H9 (cell line): ENCODE results near the gene TMEM108. TPM values are rescaled to one million over a fixed set of nuclear protein-coding genes. Genes with fewer than 3 reads are reported as not detected.

Source experiments
- DNase-seq: peaks from one replicate; pipeline ENCODE4 v3.0.0-alpha.2; 2017
- H2AFZ ChIP-seq: one replicate; pipeline ENCODE4 v1.6.1; 2013; ENCODE audit warnings: mild to moderate bottlenecking, low read length, control low read depth, moderate library complexity
- H2AK5ac ChIP-seq: 2 replicates; pipeline ENCODE4 v1.6.1; 2013; ENCODE audit warnings: low read length, control low read depth, mixed read lengths; ENCODE audit not compliant: insufficient read length
- H2BK120ac ChIP-seq: one replicate; pipeline ENCODE4 v1.6.1; 2013; ENCODE audit warnings: low read depth, mild to moderate bottlenecking, low read length, control low read depth, inconsistent platforms; ENCODE audit not compliant: poor library complexity, severe bottlenecking
- H2BK12ac ChIP-seq: 2 replicates; pipeline ENCODE4 v1.6.1; 2013; ENCODE audit warnings: low read length, control low read depth, mixed read lengths, low read depth; ENCODE audit not compliant: insufficient read length
- H2BK15ac ChIP-seq: 2 replicates; pipeline ENCODE4 v1.6.1; 2013; ENCODE audit warnings: low read depth, low read length, control low read depth
- H2BK20ac ChIP-seq: one replicate; pipeline ENCODE4 v1.6.1; 2013; ENCODE audit warnings: low read depth, mild to moderate bottlenecking, low read length, control low read depth, inconsistent platforms; ENCODE audit not compliant: poor library complexity, severe bottlenecking
- H2BK5ac ChIP-seq: 2 replicates; pipeline ENCODE4 v1.6.1; 2013; ENCODE audit warnings: low read length, control low read depth, mixed read lengths; ENCODE audit not compliant: insufficient read length
- H3K14ac ChIP-seq: 2 replicates; pipeline ENCODE4 v1.6.1; 2013; ENCODE audit warnings: low read length, control low read depth; ENCODE audit not compliant: insufficient read depth
- H3K18ac ChIP-seq: 2 replicates; pipeline ENCODE4 v1.6.1; 2013; ENCODE audit warnings: low read depth, mild to moderate bottlenecking, mixed read lengths, low read length, control low read depth; ENCODE audit not compliant: insufficient read length
- H3K23ac ChIP-seq: 2 replicates; pipeline ENCODE4 v1.6.1; 2013; ENCODE audit warnings: low read length, control low read depth, mixed read lengths, low read depth; ENCODE audit not compliant: insufficient read length
- H3K23me2 ChIP-seq: 2 replicates; pipeline ENCODE4 v1.6.1; 2013; ENCODE audit warnings: low read depth, mild to moderate bottlenecking, mixed read lengths, low read length, control low read depth; ENCODE audit not compliant: insufficient read length, poor library complexity, severe bottlenecking
- H3K27ac ChIP-seq: 2 replicates; pipeline ENCODE4 v1.5.1; 2013; ENCODE audit warnings: low read length, control low read depth, mixed read lengths, low read depth; ENCODE audit not compliant: insufficient read length
- H3K27me3 ChIP-seq: 2 replicates; pipeline ENCODE4 v1.6.1; 2013; ENCODE audit warnings: low read length, control low read depth, inconsistent platforms; ENCODE audit not compliant: insufficient read depth
- H3K4ac ChIP-seq: 2 replicates; pipeline ENCODE4 v1.6.1; 2013; ENCODE audit warnings: low read depth, mild to moderate bottlenecking, control low read depth, inconsistent platforms, low read length, moderate library complexity
- H3K4me1 ChIP-seq: 2 replicates; pipeline ENCODE4 v1.6.1; 2013; ENCODE audit warnings: low read length, control low read depth, inconsistent platforms; ENCODE audit not compliant: insufficient read depth
- H3K4me2 ChIP-seq: 2 replicates; pipeline ENCODE4 v1.6.1; 2013; ENCODE audit warnings: low read length, control low read depth, mixed read lengths; ENCODE audit not compliant: insufficient read length, insufficient read depth
- H3K56ac ChIP-seq: 2 replicates; pipeline ENCODE4 v1.6.1; 2013; ENCODE audit warnings: low read depth, mild to moderate bottlenecking, mixed read lengths, low read length, control low read depth; ENCODE audit not compliant: insufficient read length
- H3K79me1 ChIP-seq: 2 replicates; pipeline ENCODE4 v1.6.1; 2013; ENCODE audit warnings: low read depth, mild to moderate bottlenecking, moderate library complexity, low read length, control low read depth, inconsistent platforms; ENCODE audit not compliant: insufficient read depth, poor library complexity, severe bottlenecking
- H3K79me2 ChIP-seq: 2 replicates; pipeline ENCODE4 v1.6.1; 2013; ENCODE audit warnings: low read length, control low read depth, inconsistent platforms; ENCODE audit not compliant: insufficient read depth
- H3K9ac ChIP-seq: 2 replicates; pipeline ENCODE4 v1.6.1; 2013; ENCODE audit warnings: low read length, control low read depth, mixed read lengths; ENCODE audit not compliant: insufficient read length; ENCODE audit errors: extremely low read depth
- H3K9me3 ChIP-seq: one replicate; pipeline ENCODE4 v1.6.1; 2013; ENCODE audit warnings: low read depth, low read length, inconsistent platforms; ENCODE audit not compliant: control insufficient read depth
- H3T11ph ChIP-seq: one replicate; pipeline ENCODE4 v1.6.1; 2013; ENCODE audit warnings: mild to moderate bottlenecking, low read length, control low read depth, inconsistent platforms
- H4K20me1 ChIP-seq: one replicate; pipeline ENCODE4 v1.6.1; 2013; ENCODE audit not compliant: control insufficient read depth, insufficient read length, insufficient read depth
- H4K5ac ChIP-seq: 2 replicates; pipeline ENCODE4 v1.6.1; 2013; ENCODE audit warnings: low read depth, mild to moderate bottlenecking, mixed read lengths, low read length, control low read depth; ENCODE audit not compliant: insufficient read length
- H4K8ac ChIP-seq: replicated peaks from 2 replicates; pipeline ENCODE4 v1.6.1; 2013; ENCODE audit warnings: low read length, control low read depth, mixed read lengths, low read depth; ENCODE audit not compliant: insufficient read length
- H4K91ac ChIP-seq: 2 replicates; pipeline ENCODE4 v1.6.1; 2013; ENCODE audit warnings: low read depth, mild to moderate bottlenecking, moderate library complexity, mixed read lengths, low read length, control low read depth; ENCODE audit not compliant: insufficient read length
- H3K27ac Mint-ChIP-seq, 3 experiments: 2 replicates in 2 of 3; 3 replicates in 1 of 3; pipeline ENCODE4 v1.8.0; 2020 to 2021; ENCODE audit warnings: mixed read lengths in 3 of 3, mild to moderate bottlenecking in 1 of 3, moderate library complexity in 1 of 3
- H3K27me3 Mint-ChIP-seq: 2 replicates; pipeline ENCODE4 v1.8.0; 2021; ENCODE audit warnings: low read depth, mild to moderate bottlenecking, moderate library complexity, mixed read lengths
- H3K36me3 Mint-ChIP-seq, 3 experiments: 2 replicates in 2 of 3; 3 replicates in 1 of 3; pipeline ENCODE4 v1.8.0; 2020 to 2021; ENCODE audit warnings: low read depth in 3 of 3, mixed read lengths in 3 of 3; ENCODE audit not compliant: insufficient read depth in 1 of 3
- H3K4me1 Mint-ChIP-seq, 2 experiments: 2 replicates each; pipeline ENCODE4 v1.8.0; 2020; ENCODE audit warnings: mixed read lengths in 2 of 2
- H3K4me3 Mint-ChIP-seq, 2 experiments: 2 replicates in 1 of 2; 3 replicates in 1 of 2; pipeline ENCODE4 v1.8.0; 2020 to 2021; ENCODE audit warnings: mild to moderate bottlenecking in 2 of 2, mixed read lengths in 2 of 2, moderate library complexity in 1 of 2
- H3K9me3 Mint-ChIP-seq, 2 experiments: 2 replicates in 1 of 2; 3 replicates in 1 of 2; pipeline ENCODE4 v1.8.0; 2020; ENCODE audit warnings: mild to moderate bottlenecking in 2 of 2, mixed read lengths in 2 of 2, moderate library complexity in 1 of 2
- CTCF ChIP-seq: fragments of 200-600 bp; sonication (generic); conservative IDR thresholded peaks from 3 replicates; pipeline ENCODE4 v1.8.0; 2021; ENCODE audit warnings: antibody characterized with exemption, mild to moderate bottlenecking
- WGBS: extraction: QIAGEN DNeasy Blood & Tissue Kit; methylation state at CpG from one replicate; pipeline ENCODE4 v1.1.7; 2013; ENCODE audit warnings: missing lambda C conversion rate, low lambda C conversion rate, mixed read lengths; ENCODE audit not compliant: insufficient read length; ENCODE audit errors: extremely low coverage; 5-methylcytosine and 5-hydroxymethylcytosine counted together
- total RNA-seq: library from RNA; stranded (reverse); gene quantifications from 2 replicates; pipeline ENCODE4 v1.2.1, GENCODE V29; 2021

The TMEM108 gene
- total RNA-seq, 1 experiment from 2014 or later = 5.0 TPM

GRCh38 chr3:133404920-133405319 lies 366.7 kb downstream of the TMEM108 start:
- Mint-ChIP-seq H3K36me3 (no peaks in the 10 kb centered on the region), H3K27me3 (peaks cover 4% of the 10 kb centered on the region), H3K4me3 (no peak overlapping the region), H3K27ac (peak overlapping the region in 2 of 3 experiments; percentile 22 to 91; a peak in 4 of 7 replicates), H3K9me3 (no peaks in the 10 kb centered on the region), H3K4me1 (peaks cover 12 to 19% of the 10 kb centered on the region in 2 experiments)
- no peak overlapping the region for H2BK15ac ChIP-seq
- no peak overlapping the region for H3T11ph ChIP-seq
- no peaks in the 10 kb centered on the region; the same call in 1 of the 2 replicates for H3K4me1 ChIP-seq
- H2BK20ac ChIP-seq = no peak overlapping the region
- no peak for TF ChIP-seq CTCF
- H4K8ac ChIP-seq = no peak overlapping the region
- no peak overlapping the region for H2BK5ac ChIP-seq
- DNase-seq = no peak
- H3K4me2 ChIP-seq = no peak overlapping the region
- no peaks in the 10 kb centered on the region for H3K27me3 ChIP-seq
- H2BK120ac ChIP-seq = no peak overlapping the region
- H3K79me2 ChIP-seq = no peaks in the 10 kb centered on the region
- H3K18ac ChIP-seq = no peak overlapping the region
- no peak overlapping the region for H3K4ac ChIP-seq
- no CpG with 5 or more reads among the region's 3 CpGs for WGBS
- no peaks in the 10 kb centered on the region for H3K9me3 ChIP-seq
- no peak overlapping the region for H3K23ac ChIP-seq
- no peak overlapping the region for H2AK5ac ChIP-seq
- H3K9ac ChIP-seq = no peak overlapping the region
- no peak overlapping the region for H3K27ac ChIP-seq
- no peak overlapping the region for H2BK12ac ChIP-seq
- no peak overlapping the region for H3K56ac ChIP-seq
- no peaks in the 10 kb centered on the region for H3K79me1 ChIP-seq
- H4K5ac ChIP-seq = no peak overlapping the region
- no peak overlapping the region for H4K91ac ChIP-seq
- H2AFZ ChIP-seq = no peak overlapping the region
- H3K23me2 ChIP-seq = no peaks in the 10 kb centered on the region
- no peaks in the 10 kb centered on the region for H4K20me1 ChIP-seq
- no peak overlapping the region for H3K14ac ChIP-seq
